ENCODE measurements around the gene ITGA3. TPM values are rescaled to one million over a fixed set of nuclear protein-coding genes. Genes with fewer than 3 reads are reported as not detected.

The ITGA3 gene
- polyA plus RNA-seq, 1 experiment, result 184 TPM

DNA sequence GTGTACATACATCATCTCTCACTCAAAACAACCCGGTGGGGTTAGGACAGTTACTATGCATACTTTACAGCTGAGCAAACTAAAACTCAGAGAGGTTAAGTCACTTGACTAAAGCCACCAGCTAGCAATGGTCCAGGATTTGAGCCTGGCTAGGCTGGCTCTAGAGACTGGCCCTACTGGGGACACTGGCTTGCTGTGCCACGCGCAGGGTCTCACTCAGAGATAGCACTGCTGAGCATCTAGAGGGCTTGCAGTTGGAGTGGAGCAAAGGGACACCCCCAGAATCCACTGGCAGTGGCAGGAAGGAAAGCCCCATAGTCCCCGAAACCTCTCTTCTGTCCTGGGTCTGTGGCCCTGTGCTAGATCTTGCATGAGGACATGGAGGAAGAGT, 62.9 kb downstream of the ITGA3 start:
- TF ChIP-seq, protein P1, sequence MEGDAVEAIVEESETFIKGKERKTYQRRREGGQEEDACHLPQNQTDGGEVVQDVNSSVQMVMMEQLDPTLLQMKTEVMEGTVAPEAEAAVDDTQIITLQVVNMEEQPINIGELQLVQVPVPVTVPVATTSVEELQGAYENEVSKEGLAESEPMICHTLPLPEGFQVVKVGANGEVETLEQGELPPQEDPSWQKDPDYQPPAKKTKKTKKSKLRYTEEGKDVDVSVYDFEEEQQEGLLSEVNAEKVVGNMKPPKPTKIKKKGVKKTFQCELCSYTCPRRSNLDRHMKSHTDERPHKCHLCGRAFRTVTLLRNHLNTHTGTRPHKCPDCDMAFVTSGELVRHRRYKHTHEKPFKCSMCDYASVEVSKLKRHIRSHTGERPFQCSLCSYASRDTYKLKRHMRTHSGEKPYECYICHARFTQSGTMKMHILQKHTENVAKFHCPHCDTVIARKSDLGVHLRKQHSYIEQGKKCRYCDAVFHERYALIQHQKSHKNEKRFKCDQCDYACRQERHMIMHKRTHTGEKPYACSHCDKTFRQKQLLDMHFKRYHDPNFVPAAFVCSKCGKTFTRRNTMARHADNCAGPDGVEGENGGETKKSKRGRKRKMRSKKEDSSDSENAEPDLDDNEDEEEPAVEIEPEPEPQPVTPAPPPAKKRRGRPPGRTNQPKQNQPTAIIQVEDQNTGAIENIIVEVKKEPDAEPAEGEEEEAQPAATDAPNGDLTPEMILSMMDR (IDR thresholded peaks at IDR 0.05; ENCODE audit: insufficient read depth, low read depth, low read length), result no peak
- H3K36me3 ChIP-seq (ENCODE audit: control insufficient read depth, insufficient read depth, low read length), result peaks cover 3% of the 10 kb centered on the region
- H3K27me3 ChIP-seq (ENCODE audit: control insufficient read depth, insufficient read depth, low read length), result peaks cover 2% of the 10 kb centered on the region
- DNase-seq (ENCODE audit: low read depth), result no peak
- ChIA-PET POLR2A (no interaction called here), CTCF (interaction anchor here (1.2 to 9.0 kb wide), 7 partner anchors 12 to 187 kb away, joined by 3 to 53 read pairs (median 4); partner anchors contain the start of gene PDK2)
- H3K4me3 ChIP-seq (ENCODE audit: low read depth, low read length), result no peak overlapping the region

DNA sequence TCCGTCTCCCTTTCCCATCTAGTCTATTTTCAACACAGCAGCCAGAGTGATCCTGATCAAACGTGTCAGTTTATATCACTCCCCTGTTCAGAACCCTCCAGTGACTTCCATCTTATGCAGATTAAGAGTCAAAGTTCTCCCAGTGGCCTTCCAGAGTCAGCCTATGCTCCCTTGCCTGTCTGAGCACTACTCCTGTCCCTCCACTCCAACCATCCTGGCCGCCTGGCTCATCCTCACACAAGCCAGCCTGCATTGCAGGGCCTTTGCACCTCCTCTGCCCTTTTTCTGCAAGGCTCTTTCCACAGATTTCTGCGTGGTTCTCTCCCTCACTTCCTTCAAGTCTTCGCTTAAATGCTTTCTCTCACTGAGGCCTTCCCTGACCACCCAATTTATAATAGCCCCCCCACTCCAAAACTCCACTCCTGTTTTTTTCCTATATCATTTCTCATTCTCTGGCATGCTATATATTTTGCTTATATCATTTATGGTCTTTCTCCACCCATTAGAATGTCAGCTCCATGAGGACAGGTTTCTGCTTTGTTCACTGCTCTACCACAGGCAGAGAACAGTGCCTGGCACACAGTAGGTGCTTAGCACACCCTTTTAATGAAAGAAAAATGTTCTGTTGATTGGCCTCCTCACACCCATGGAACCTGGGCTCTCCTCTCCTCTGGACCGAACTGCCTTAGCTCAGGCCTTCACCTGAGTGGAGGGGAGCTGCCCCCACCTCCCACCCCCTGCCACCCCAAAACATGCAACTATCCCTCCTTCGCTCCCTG, 64.8 kb downstream of the ITGA3 start:
- Histone ChIP-seq H3K27me3 (ENCODE audit: control insufficient read depth, insufficient read depth, low read length) (peaks cover 2% of the 10 kb centered on the region), H3K4me3 (ENCODE audit: low read depth, low read length) (no peak overlapping the region), H3K36me3 (ENCODE audit: control insufficient read depth, insufficient read depth, low read length) (no peaks in the 10 kb centered on the region; the same call in 1 of the 2 replicates)
- ChIA-PET POLR2A (interaction anchor here (0.7 kb wide), 1 partner anchor 31 kb away, joined by 4 read pairs; no protein-coding TSS in a partner anchor), CTCF (interaction anchor here (1.3 to 3.9 kb wide), 5 partner anchors 8 to 176 kb away, joined by 3 to 27 read pairs (median 5); partner anchors contain the start of gene PDK2)
- DNase-seq (ENCODE audit: low read depth), result no peak
- TF ChIP-seq, protein P1 (IDR thresholded peaks at IDR 0.05; ENCODE audit: insufficient read depth, low read depth, low read length), result no peak

DNA sequence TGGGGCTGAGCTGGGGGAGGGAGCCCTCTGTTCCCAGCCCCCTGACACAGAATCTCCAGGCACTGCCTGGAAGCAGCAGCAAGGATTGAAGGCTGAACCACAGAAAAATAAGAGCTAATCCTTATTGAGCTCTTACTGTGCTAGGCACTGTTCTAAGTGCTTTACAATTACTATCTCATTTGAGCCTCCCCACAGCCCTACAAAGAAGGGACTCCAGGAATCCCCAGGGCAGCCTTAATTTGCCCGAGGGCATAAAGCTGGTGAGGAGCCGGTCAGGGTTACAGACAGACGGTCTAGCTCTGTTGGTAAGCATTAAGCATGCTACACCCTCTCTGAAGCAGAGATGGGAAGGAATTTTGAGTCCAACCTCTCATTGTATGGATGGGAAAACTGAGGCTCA, 67.0 kb downstream of the ITGA3 start:
- TF ChIP-seq, protein P1 (IDR thresholded peaks at IDR 0.05; ENCODE audit: insufficient read depth, low read depth, low read length), result no peak
- Histone ChIP-seq H3K36me3 (ENCODE audit: control insufficient read depth, insufficient read depth, low read length) (no peaks in the 10 kb centered on the region; the same call in 1 of the 2 replicates), H3K27me3 (ENCODE audit: control insufficient read depth, insufficient read depth, low read length) (peaks cover 2% of the 10 kb centered on the region), H3K4me3 (ENCODE audit: low read depth, low read length) (no peak overlapping the region)
- DNase-seq (ENCODE audit: low read depth), result no peak
- CTCF ChIA-PET, result interaction anchor here (1.2 to 3.9 kb wide), 6 partner anchors 10 to 38 kb away, joined by 3 to 27 read pairs (median 4); no protein-coding TSS in a partner anchor
- POLR2A ChIA-PET, result no interaction called here

DNA sequence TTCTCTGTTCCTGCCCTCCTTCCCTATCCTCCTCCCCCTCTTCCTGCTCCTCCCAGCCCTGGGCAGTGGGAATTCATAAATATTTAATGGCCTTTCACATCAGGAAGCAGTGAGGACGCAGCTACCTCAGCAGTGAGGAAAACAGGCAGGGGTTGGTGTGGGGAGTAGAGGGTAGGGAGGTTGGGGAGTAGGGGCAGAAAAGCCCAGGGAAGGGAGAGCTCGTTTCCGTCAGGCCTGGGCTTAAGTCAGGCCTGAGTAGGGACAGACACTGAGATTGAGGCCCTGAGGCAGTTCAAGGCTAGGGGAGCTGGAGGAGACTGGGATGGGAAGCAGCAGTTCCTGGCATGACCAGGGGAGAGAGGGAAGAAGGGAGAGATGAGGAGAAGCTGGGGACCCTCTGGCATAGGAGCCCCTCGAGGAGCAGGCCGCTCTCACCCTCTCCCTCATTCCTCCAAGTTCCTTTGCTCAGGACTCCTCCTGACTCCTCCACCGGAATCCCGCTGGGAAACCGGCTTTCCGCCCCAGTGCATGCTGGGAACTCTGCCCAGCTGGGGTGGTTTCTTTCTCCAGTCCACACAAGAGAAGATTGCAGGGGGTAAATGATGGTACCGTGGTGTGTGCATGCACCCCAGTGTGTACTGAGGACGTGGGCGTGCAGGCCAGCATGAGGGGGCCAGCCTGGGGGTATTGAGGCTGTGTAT, 67.9 kb downstream of the ITGA3 start:
- POLR2A ChIA-PET, result no interaction called here
- no peak for DNase-seq (ENCODE audit: low read depth)

More for the DNA sequence above, 67.9 kb downstream of the ITGA3 start:
- H3K36me3 ChIP-seq (ENCODE audit: control insufficient read depth, insufficient read depth, low read length), result no peaks in the 10 kb centered on the region; the same call in 1 of the 2 replicates
- TF ChIP-seq, protein P1 (IDR thresholded peaks at IDR 0.05; ENCODE audit: insufficient read depth, low read depth, low read length), result no peak
- H3K4me3 ChIP-seq (ENCODE audit: low read depth, low read length), result no peak overlapping the region
- CTCF ChIA-PET, result interaction anchor here (1.2 to 3.9 kb wide), 4 partner anchors 11 to 26 kb away, joined by 4 to 27 read pairs (median 4); no protein-coding TSS in a partner anchor
- H3K27me3 ChIP-seq (ENCODE audit: control insufficient read depth, insufficient read depth, low read length), result peaks cover 2% of the 10 kb centered on the region
